Left lung (tissue), 10 donors: ENCODE measurements around the gene C10orf53. TPM values are rescaled to one million over a fixed set of nuclear protein-coding genes. Genes with fewer than 3 reads are reported as not detected.

ENCODE experiments used
- ATAC-seq: fragments of 200-7000 bp; cut with Tn5 transposase; one replicate; pipeline ENCODE4 v1.9.1; 2020; ENCODE audit warnings: moderate library complexity
- DNase-seq, 4 donors: peaks; one replicate each; pipeline ENCODE4 v3.0.0-alpha.2; 2013 to 2020
- H3K27ac ChIP-seq, 2 donors: fragments of 200-600 bp; sonication (generic) in 1 of 2; one replicate each; pipeline versions ENCODE4 v1.5.0 to v1.8.0; 2020 to 2021
- H3K27me3 ChIP-seq, 2 donors: fragments of 200-600 bp; sonication (generic) in 1 of 2; one replicate each; pipeline versions ENCODE4 v1.5.0 to v1.8.0; 2020 to 2021
- H3K36me3 ChIP-seq, 2 donors: fragments of 200-600 bp; sonication (generic) in 1 of 2; one replicate each; pipeline versions ENCODE4 v1.5.0 to v1.8.0; 2020 to 2021
- H3K4me1 ChIP-seq, 2 donors: fragments of 200-600 bp; one replicate each; pipeline ENCODE4 v1.8.0; 2021
- H3K4me3 ChIP-seq, 2 donors: fragments of 200-600 bp; sonication (generic) in 1 of 2; one replicate each; pipeline versions ENCODE4 v1.5.0 to v1.8.0; 2020 to 2021; ENCODE audit warnings: mild to moderate bottlenecking in 1 of 2
- H3K9me3 ChIP-seq, 2 donors: fragments of 200-600 bp; sonication (generic) in 1 of 2; one replicate each; pipeline versions ENCODE4 v1.5.0 to v1.8.0; 2020 to 2021
- CTCF ChIP-seq, 2 donors: fragments of 200-600 bp; sonication (generic) in 1 of 2; IDR thresholded peaks; one replicate each; pipeline versions ENCODE4 v1.5.0 to v1.8.0; 2021; ENCODE audit warnings: antibody characterized with exemption in 2 of 2
- intact Hi-C, 2 donors: fragments of 100-400 bp; cut with DNase I; formaldehyde crosslinking; loops; one replicate each; pipeline versions ENCODE4 v1.11.2 to v1.14.2; 2022
- polyA plus RNA-seq, 6 donors: library from polyadenylated mRNA; unstranded; fragments of 120-200 nt; gene quantifications; one replicate each; pipeline ENCODE4 v1.2.1, GENCODE V29; 2013; ENCODE audit not compliant: insufficient read length in 6 of 6
- total RNA-seq, 2 donors: library from RNA; stranded (reverse); fragmentation: NEBNext Ultra II Directional; extraction: Animal tissue kit (Norgen Biotek cat#: 25700); gene quantifications; one replicate each; pipeline ENCODE4 v1.2.1, GENCODE V29; 2021
- donor health status: DM: no; HTN: yes; CAD: no.
- donor health status: DM: no; HTN: no; CAD: no.

Gene C10orf53
- total and polyA plus RNA-seq, 8 donors = not detected

DNA sequence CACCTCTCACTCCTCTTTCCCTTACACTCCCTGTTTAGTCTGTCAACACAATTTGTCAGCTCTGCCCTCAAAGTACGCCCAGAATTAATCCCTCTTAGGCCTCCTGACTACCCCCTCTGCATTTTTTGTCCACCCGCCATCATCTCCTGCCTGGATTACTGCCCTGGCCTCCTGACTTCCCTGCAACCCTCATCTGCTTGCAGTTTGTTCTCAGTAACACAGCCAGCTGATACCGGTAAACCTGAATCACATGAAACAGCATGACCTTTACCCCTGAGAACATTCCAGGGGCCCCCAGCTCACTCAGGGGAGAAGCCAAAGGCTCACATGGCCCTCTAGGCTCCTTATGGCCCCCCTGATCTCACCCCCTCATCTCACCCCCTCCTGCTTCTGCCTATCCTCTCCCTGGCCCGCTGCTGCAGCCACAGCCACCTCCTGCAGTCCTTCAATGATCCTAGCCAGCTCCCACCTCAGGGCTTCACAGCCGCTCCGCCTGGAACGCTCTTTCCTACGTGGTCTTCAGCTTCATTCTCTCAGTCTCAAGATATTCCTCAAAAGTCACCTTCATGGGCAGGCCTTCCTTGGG is 8.9 kb downstream of the C10orf53 start:
- intact Hi-C loops = no loop called here
- Histone ChIP-seq H3K27me3 (peaks cover 33 to 65% of the 10 kb centered on the region in 2 donors), H3K4me3 (no peak overlapping the region), H3K4me1 (no peaks in the 10 kb centered on the region), H3K27ac (no peak overlapping the region), H3K36me3 (no peaks in the 10 kb centered on the region), H3K9me3 (peaks cover 0 to 8% of the 10 kb centered on the region in 2 donors)
- no peak for ATAC-seq
- DNase-seq = no peak
- TF ChIP-seq CTCF (IDR thresholded peaks at IDR 0.05) = no peak

DNA sequence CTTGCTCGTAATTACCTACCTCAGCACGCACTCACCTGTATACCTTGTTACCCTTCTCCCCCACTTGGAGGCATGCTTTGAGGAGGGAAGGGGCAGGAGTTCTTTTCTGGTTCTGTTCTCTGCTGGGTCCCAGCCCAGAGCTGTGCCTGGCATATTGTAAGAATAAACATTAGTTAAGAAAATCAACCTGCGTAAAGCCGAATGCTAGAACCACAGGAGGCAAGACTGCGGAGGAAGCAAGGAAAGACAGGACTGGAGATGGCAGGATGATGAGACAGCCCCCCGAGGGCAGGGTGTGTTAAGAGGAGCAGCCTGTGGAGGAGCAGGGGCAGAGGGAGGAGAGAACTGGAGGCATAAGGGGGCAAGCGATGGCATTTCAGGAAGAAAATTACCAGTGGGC is 9.5 kb downstream of the C10orf53 start:
- Histone ChIP-seq H3K27ac (no peak overlapping the region), H3K4me1 (no peaks in the 10 kb centered on the region), H3K4me3 (no peak overlapping the region), H3K36me3 (no peaks in the 10 kb centered on the region), H3K27me3 (peaks cover 33 to 71% of the 10 kb centered on the region in 2 donors), H3K9me3 (peaks cover 0 to 8% of the 10 kb centered on the region in 2 donors)
- TF ChIP-seq CTCF (IDR thresholded peaks at IDR 0.05) = no peak
- intact Hi-C loops = no loop called here
- ATAC-seq = no peak
- DNase-seq = no peak

- intact Hi-C loops = no loop called here
- H3K27ac ChIP-seq = no peak overlapping the region
- no peaks in the 10 kb centered on the region for H3K36me3 ChIP-seq
- DNase-seq (no peak), ATAC-seq (no peak)
- H3K27me3 ChIP-seq = peaks cover 33 to 76% of the 10 kb centered on the region in 2 donors
- TF ChIP-seq CTCF (IDR thresholded peaks at IDR 0.05) = no peak
- no peak overlapping the region for H3K4me3 ChIP-seq
- peaks cover 0 to 8% of the 10 kb centered on the region in 2 donors for H3K9me3 ChIP-seq
- no peaks in the 10 kb centered on the region for H3K4me1 ChIP-seq
These were observed 10.5 kb downstream of the C10orf53 start for GRCh38 chr10:49689882-49690510.

GRCh38 chr10:49690698-49691356 is 11.4 kb downstream of the C10orf53 start:
- Histone ChIP-seq H3K4me1 (no peaks in the 10 kb centered on the region), H3K27me3 (peaks cover 33 to 76% of the 10 kb centered on the region in 2 donors), H3K36me3 (no peaks in the 10 kb centered on the region), H3K27ac (no peak overlapping the region), H3K4me3 (no peak overlapping the region), H3K9me3 (peaks cover 0 to 5% of the 10 kb centered on the region in 2 donors)
- no peak for ATAC-seq
- intact Hi-C loops = no loop called here
- no peak for TF ChIP-seq CTCF (IDR thresholded peaks at IDR 0.05)
- DNase-seq = no peak

GRCh38 chr10:49691588-49691987 is 12.1 kb downstream of the C10orf53 start:
- no peak for TF ChIP-seq CTCF (IDR thresholded peaks at IDR 0.05)
- Histone ChIP-seq H3K4me3 (no peak overlapping the region), H3K27me3 (peaks cover 33 to 76% of the 10 kb centered on the region in 2 donors), H3K27ac (no peak overlapping the region), H3K9me3 (no peaks in the 10 kb centered on the region), H3K36me3 (no peaks in the 10 kb centered on the region), H3K4me1 (no peaks in the 10 kb centered on the region)
- no peak for ATAC-seq
- no peak for DNase-seq
- intact Hi-C loops = no loop called here
